ENCODE measurements around the gene ZNF74. TPM values are rescaled to one million over a fixed set of nuclear protein-coding genes. Genes with fewer than 3 reads are reported as not detected.

The ZNF74 gene
- total and polyA plus RNA-seq, 12 donors, result 1.4 to 6.7 (median 4.4) TPM

GRCh38 chr22:20440637-20441591, 47.0 kb downstream of the ZNF74 start:
- DNase-seq, result no peak
- WGBS, 2 donors, result 79 to 82% methylated on average over 13 of the region's 13 CpGs
- peak overlapping the region in 3 of 10 donors; percentile 22 to 58 (median 43) for H3K27ac ChIP-seq
- H3K36me3 ChIP-seq, result peaks cover 0 to 44% (median 3%) of the 10 kb centered on the region in 9 donors
- TF ChIP-seq CTCF (IDR thresholded peaks at IDR 0.05), result no peak
- H3K9me3 ChIP-seq, result no peaks in the 10 kb centered on the region
- H3K27me3 ChIP-seq, result peaks cover 0 to 33% (median 8%) of the 10 kb centered on the region in 7 donors
- no peak for ATAC-seq
- no peak overlapping the region for H3K4me3 ChIP-seq
- H3K4me1 ChIP-seq, result peaks cover 2 to 40% (median 20%) of the 10 kb centered on the region in 9 donors
- intact Hi-C loops (cut with DNase I), result no loop called here

GRCh38 chr22:20441631-20442484, 47.9 kb downstream of the ZNF74 start:
- ATAC-seq, result peak in 3 of 8 donors; percentile 11 to 52 (median 38)
- DNase-seq, result no peak
- intact Hi-C loops (cut with DNase I), result no loop called here

GRCh38 chr22:20442485-20443284, 48.7 kb downstream of the ZNF74 start:
- intact Hi-C loops (cut with DNase I), result no loop called here
- TF ChIP-seq CTCF (IDR thresholded peaks at IDR 0.05), result no peak
- WGBS, 2 donors, result 70 to 79% methylated on average over 7 of the region's 7 CpGs
- Histone ChIP-seq H3K9me3 (no peaks in the 10 kb centered on the region), H3K27me3 (peaks cover 0 to 17% (median 0%) of the 10 kb centered on the region in 7 donors), H3K4me1 (peaks cover 0 to 28% (median 12%) of the 10 kb centered on the region in 9 donors), H3K27ac (peak overlapping the region in 2 of 10 donors; percentile 20 to 42), H3K36me3 (peaks cover 0 to 51% (median 10%) of the 10 kb centered on the region in 9 donors), H3K4me3 (no peak overlapping the region)
- ATAC-seq (no peak), DNase-seq (no peak)

More at GRCh38 chr22:20441631-20442484, 47.9 kb downstream of the ZNF74 start:
- Histone ChIP-seq H3K27ac (peak overlapping the region in 6 of 10 donors; percentile 20 to 58 (median 36)), H3K36me3 (peaks cover 0 to 51% (median 10%) of the 10 kb centered on the region in 9 donors), H3K27me3 (peaks cover 0 to 24% (median 0%) of the 10 kb centered on the region in 7 donors), H3K4me3 (no peak overlapping the region), H3K4me1 (peaks cover 0 to 33% (median 15%) of the 10 kb centered on the region in 9 donors), H3K9me3 (no peaks in the 10 kb centered on the region)
- no peak for TF ChIP-seq CTCF (IDR thresholded peaks at IDR 0.05)
- WGBS, 2 donors, result 77% methylated on average over 21 of the region's 21 CpGs
